Measurements from ENCODE around the gene SRMS.

The SRMS gene

GRCh38 chr20:63542696-63543095 is 4.9 kb downstream of the SRMS start:
- in situ Hi-C loops (cut with MboI; ENCODE audit: low sequenced_read_pairs, unreplicated experiment), result loop anchor here (25.0 kb wide), 1 partner anchor 320 kb away; the partner anchor contains the start of genes ABHD16B and TPD52L2
- DNase-seq (ENCODE audit: low spot score), result peak; percentile 89

DNA sequence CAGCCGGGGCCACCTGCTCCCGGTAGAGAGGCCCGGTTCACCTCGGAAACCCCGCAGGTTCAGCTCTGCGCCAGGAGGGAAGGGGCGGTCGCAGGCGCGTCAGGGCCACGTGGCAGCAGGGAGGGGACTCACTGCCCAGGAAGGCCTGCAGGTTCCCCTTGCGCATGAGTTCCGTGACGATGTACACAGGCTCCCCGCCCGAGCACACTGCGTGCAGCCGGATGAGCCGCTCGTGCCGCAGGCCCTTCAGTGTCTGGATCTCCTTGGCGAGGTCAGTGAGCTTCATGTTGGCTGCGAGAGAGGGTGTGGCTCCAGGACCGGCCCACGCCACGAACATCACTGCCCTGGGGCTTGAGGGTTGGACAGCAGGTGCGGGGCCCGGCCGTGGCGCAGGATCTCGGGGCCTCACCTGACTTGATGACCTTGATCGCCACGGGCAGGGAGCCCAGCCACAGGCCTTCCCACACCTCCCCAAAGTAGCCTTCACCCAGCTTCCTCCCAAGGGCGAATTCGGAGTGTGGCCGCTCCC is 5.5 kb downstream of the SRMS start:
- in situ Hi-C loops (cut with MboI; ENCODE audit: low sequenced_read_pairs, unreplicated experiment), result loop anchor here (25.0 kb wide), 1 partner anchor 320 kb away; the partner anchor contains the start of genes ABHD16B and TPD52L2
- no peak for TF ChIP-seq CTCF (IDR thresholded peaks at IDR 0.05; ENCODE audit: borderline replicate concordance, control extremely low read depth, extremely low read depth, insufficient read depth, missing control alignments)
- DNase-seq (ENCODE audit: low spot score), result no peak

More at GRCh38 chr20:63542696-63543095, 4.9 kb downstream of the SRMS start:
- TF ChIP-seq CTCF (IDR thresholded peaks at IDR 0.05; ENCODE audit: borderline replicate concordance, control extremely low read depth, extremely low read depth, insufficient read depth, missing control alignments), result peak; percentile 4

DNA sequence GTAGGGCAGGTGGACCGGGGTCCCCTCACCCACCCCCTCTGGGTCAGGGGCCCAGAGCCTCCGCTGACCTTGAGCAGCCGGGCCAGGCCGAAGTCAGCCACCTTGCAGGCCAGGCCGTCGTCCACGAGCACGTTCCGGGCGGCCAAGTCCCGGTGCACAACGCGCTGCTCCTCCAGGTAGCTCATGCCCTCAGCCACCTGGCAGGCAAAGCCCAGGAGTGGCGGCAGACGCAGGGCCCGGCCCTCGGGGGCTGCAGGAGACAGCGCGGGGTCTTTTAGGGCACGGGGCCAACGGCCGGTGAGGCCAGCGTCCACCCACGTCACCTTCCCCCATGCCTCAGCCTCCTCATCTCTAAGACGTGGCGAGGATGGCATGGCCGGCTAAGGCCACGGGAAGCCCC is 6.2 kb downstream of the SRMS start:
- no peak for TF ChIP-seq CTCF (IDR thresholded peaks at IDR 0.05; ENCODE audit: borderline replicate concordance, control extremely low read depth, extremely low read depth, insufficient read depth, missing control alignments)
- DNase-seq (ENCODE audit: low spot score), result no peak
- in situ Hi-C loops (cut with MboI; ENCODE audit: low sequenced_read_pairs, unreplicated experiment), result loop anchor here (25.0 kb wide), 1 partner anchor 321 kb away; the partner anchor contains the start of genes ABHD16B and TPD52L2

GRCh38 chr20:63540417-63541186 is 6.9 kb downstream of the SRMS start:
- no peak for DNase-seq (ENCODE audit: low spot score)
- in situ Hi-C loops (cut with MboI; ENCODE audit: low sequenced_read_pairs, unreplicated experiment), result loop anchor here (25.0 kb wide), 1 partner anchor 322 kb away; the partner anchor contains the start of genes ABHD16B and TPD52L2
- TF ChIP-seq CTCF (IDR thresholded peaks at IDR 0.05; ENCODE audit: borderline replicate concordance, control extremely low read depth, extremely low read depth, insufficient read depth, missing control alignments), result no peak

DNA sequence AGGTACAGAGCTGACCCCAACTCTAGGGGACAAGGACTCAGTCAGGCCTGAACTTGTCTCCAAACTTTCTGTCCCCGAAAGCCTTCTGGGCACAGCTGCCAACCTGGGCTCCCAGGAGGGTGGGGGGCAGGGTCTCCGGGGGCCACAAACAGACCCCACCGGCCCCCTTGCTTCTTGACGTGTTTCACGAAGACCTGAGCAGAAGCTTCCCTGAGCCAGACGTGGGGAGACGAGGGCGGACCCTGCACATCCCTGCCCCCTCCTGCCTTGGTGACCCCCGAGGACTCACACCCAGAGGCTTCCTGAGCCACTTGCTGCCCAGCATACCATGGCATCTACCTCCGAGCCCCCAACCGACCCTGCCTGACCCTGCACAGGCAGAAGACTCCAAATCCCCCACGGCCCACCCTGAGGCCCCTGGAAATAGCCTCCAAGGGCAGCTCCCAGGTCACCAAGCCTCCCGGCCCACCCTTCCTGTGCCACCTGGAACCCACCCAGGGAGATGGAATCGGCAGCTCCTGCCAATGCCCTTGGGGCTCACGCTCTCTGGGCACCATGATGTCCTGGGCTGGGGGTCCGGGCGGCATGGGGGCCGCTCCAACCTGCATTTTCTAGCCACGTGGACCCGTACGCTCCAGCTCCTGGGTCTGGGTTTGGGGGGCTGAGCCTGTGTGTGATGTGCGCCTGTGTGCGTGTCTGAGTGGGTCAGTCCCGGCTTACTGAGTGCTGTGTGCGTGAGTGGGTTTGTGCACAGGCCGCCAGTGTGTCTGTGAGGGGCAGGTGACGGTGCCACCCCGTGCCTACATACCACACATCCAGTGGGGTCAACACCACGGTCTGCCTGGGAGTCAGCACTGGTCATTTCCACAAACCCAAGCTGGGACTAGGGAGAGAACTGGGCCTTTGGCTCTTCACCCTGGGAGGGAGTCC is 7.8 kb downstream of the SRMS start:
- no peak for DNase-seq (ENCODE audit: low spot score)
- in situ Hi-C loops (cut with MboI; ENCODE audit: low sequenced_read_pairs, unreplicated experiment), result loop anchor here (25.0 kb wide), 1 partner anchor 323 kb away; the partner anchor contains the start of genes ABHD16B and TPD52L2
- no peak for TF ChIP-seq CTCF (IDR thresholded peaks at IDR 0.05; ENCODE audit: borderline replicate concordance, control extremely low read depth, extremely low read depth, insufficient read depth, missing control alignments)

DNA sequence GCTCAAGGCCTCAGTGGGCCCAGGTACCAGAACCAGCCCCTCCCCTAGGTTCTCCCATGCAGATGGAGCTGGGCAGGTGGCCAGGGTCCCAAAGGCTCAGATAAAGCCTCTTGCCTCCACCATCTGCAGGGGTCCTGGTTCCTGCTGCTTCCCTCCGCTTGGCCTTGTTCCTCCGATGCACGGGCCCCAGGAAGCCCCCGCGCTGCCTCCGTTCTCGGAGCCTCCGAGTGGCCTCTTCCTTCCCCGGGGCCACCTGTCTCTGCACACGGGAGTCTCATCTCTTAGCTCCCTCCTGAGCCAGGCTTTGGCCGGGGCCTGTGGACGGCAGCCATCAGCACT is 8.5 kb downstream of the SRMS start:
- in situ Hi-C loops (cut with MboI; ENCODE audit: low sequenced_read_pairs, unreplicated experiment), result loop anchor here (25.0 kb wide), 1 partner anchor 323 kb away; the partner anchor contains the start of genes ABHD16B and TPD52L2
- TF ChIP-seq CTCF (IDR thresholded peaks at IDR 0.05; ENCODE audit: borderline replicate concordance, control extremely low read depth, extremely low read depth, insufficient read depth, missing control alignments), result no peak
- DNase-seq (ENCODE audit: low spot score), result no peak
